Measurements from ENCODE around the gene ALAS1. TPM values are rescaled to one million over a fixed set of nuclear protein-coding genes. Genes with fewer than 3 reads are reported as not detected.

ALAS1 gene
- total and polyA plus RNA-seq, 2 donors (not counting 1 experiment from before 2014, with no cell fraction given): 26.1 to 30.2 TPM

GRCh38 chr3:52262447-52262846 lies 64.5 kb downstream of the ALAS1 start:
- peak overlapping the region in 2 of 5 experiments; percentile 17 to 27 for H3K4me3 ChIP-seq (ENCODE audit: control extremely low read depth in 1 of 5, extremely low read depth in 1 of 5, insufficient read depth in 1 of 5, low read depth in 2 of 5, low read length in 4 of 5)
- ATAC-seq (ENCODE audit: low read depth) (peak; percentile 31), DNase-seq (peak; percentile 36)
- H3K4me1 ChIP-seq (ENCODE audit: control insufficient read depth in 2 of 2, insufficient read depth in 2 of 2, low read length in 2 of 2): peaks cover 23 to 37% of the 10 kb centered on the region in 2 donors
- ChIA-PET POLR2A (interaction anchor here (0.6 to 1.0 kb wide), 2 partner anchors 9 to 67 kb away, joined by 3 to 4 read pairs; no protein-coding TSS in a partner anchor), CTCF (interaction anchor here (0.9 to 1.8 kb wide), 3 partner anchors 9 to 77 kb away, joined by 3 to 4 read pairs (median 4); partner anchors contain the start of gene WDR82)
- H2AFZ ChIP-seq (ENCODE audit: insufficient read depth, low read depth, low read length, poor library complexity, severe bottlenecking): no peak overlapping the region
- no peaks in the 10 kb centered on the region for H3K27me3 ChIP-seq (replicated peaks in 1 of 4; ENCODE audit: control extremely low read depth in 1 of 4, control insufficient read depth in 3 of 4, insufficient read depth in 4 of 4, low read length in 3 of 4)
- H3K9ac ChIP-seq (ENCODE audit: low read length): peak overlapping the region; percentile 28
- H3K27ac ChIP-seq (ENCODE audit: low read length in 2 of 2): peak overlapping the region; percentile 51 to 64
- H3K27me3 Mint-ChIP-seq: no peaks in the 10 kb centered on the region
- H4K20me1 ChIP-seq (ENCODE audit: control insufficient read depth, insufficient read depth, low read length, poor library complexity, severe bottlenecking): peaks cover 54% of the 10 kb centered on the region
- H3K9me3 Mint-ChIP-seq (ENCODE audit: insufficient read depth): no peaks in the 10 kb centered on the region
- intact Hi-C loops (cut with micrococcal nuclease): no loop called here
- H3K36me3 ChIP-seq (replicated peaks in 1 of 2; ENCODE audit: control extremely low read depth in 1 of 2, control insufficient read depth in 1 of 2, extremely low read depth in 1 of 2, insufficient read depth in 2 of 2, low read length in 1 of 2): peaks cover 31 to 92% of the 10 kb centered on the region in 2 experiments
- H3K4me1 Mint-ChIP-seq: peaks cover 38% of the 10 kb centered on the region
- H3K27ac Mint-ChIP-seq: peak overlapping the region; percentile 80
- peak overlapping the region; percentile 53 for H3K4me2 ChIP-seq (replicated peaks; ENCODE audit: low read depth, low read length, poor library complexity, severe bottlenecking)
- peaks cover 98% of the 10 kb centered on the region for H3K79me2 ChIP-seq (ENCODE audit: control insufficient read depth, insufficient read depth, low read length)
- H3K9me3 ChIP-seq (ENCODE audit: control extremely low read depth in 1 of 3, control insufficient read depth in 2 of 3, insufficient read depth in 1 of 3, low read length in 2 of 3): no peaks in the 10 kb centered on the region
- TF ChIP-seq CTCF (IDR thresholded peaks at IDR 0.05): no peak
- no peak for TF ChIP-seq EZH2 (IDR thresholded peaks at IDR 0.05; ENCODE audit: borderline replicate concordance, insufficient read depth, low read depth, low read length, poor library complexity, severe bottlenecking)
- H3K4me3 Mint-ChIP-seq: peak overlapping the region; percentile 57

Other genes with a start within 250 kb of the ALAS1 start
- not detected in 2 replicates for gene GPR62, start 242.8 kb upstream of the ALAS1 start, total RNA-seq
- gene GPR62, start 242.8 kb upstream of the ALAS1 start, polyA plus RNA-seq: not detected in 2 replicates
- gene PCBP4, start 230.7 kb upstream of the ALAS1 start, total RNA-seq: 15.3 TPM in 2 replicates
- 17.7 and 25.6 TPM in 2 replicates for gene PCBP4, start 230.7 kb upstream of the ALAS1 start, polyA plus RNA-seq
- gene ABHD14B, start 224.1 kb upstream of the ALAS1 start, total RNA-seq: 68.7 and 73.9 TPM in 2 replicates
- 50.5 and 62.8 TPM in 2 replicates for gene ABHD14B, start 224.1 kb upstream of the ALAS1 start, polyA plus RNA-seq
- gene ABHD14A, start 223.1 kb upstream of the ALAS1 start, total RNA-seq: 11.9 and 14.0 TPM in 2 replicates
- gene ABHD14A, start 223.1 kb upstream of the ALAS1 start, polyA plus RNA-seq: 15.2 and 28.8 TPM in 2 replicates
- 11.6 and 14.6 TPM in 2 replicates for gene ACY1, start 214.6 kb upstream of the ALAS1 start, total RNA-seq
- gene ACY1, start 214.6 kb upstream of the ALAS1 start, polyA plus RNA-seq: 26.2 and 26.6 TPM in 2 replicates
- gene RPL29, start 202.3 kb upstream of the ALAS1 start, total RNA-seq: 1,460 and 1,552 TPM in 2 replicates
- gene RPL29, start 202.3 kb upstream of the ALAS1 start, polyA plus RNA-seq: 2,693 and 3,787 TPM in 2 replicates
- gene DUSP7, start 141.6 kb upstream of the ALAS1 start, total RNA-seq: 6.9 TPM in 2 replicates
- gene DUSP7, start 141.6 kb upstream of the ALAS1 start, polyA plus RNA-seq: 2.9 and 5.1 TPM in 2 replicates
- 2.4 and 2.8 TPM in 2 replicates for gene POC1A, start 43.7 kb upstream of the ALAS1 start, total RNA-seq
- gene POC1A, start 43.7 kb upstream of the ALAS1 start, polyA plus RNA-seq: 1.4 and 1.7 TPM in 2 replicates
- gene TLR9, start 27.5 kb downstream of the ALAS1 start, total RNA-seq: 16.0 and 21.0 TPM in 2 replicates
- 1.9 and 3.7 TPM in 2 replicates for gene TLR9, start 27.5 kb downstream of the ALAS1 start, polyA plus RNA-seq
- 53.5 and 60.3 TPM in 2 replicates for gene TWF2, start 41.0 kb downstream of the ALAS1 start, total RNA-seq
- gene TWF2, start 41.0 kb downstream of the ALAS1 start, polyA plus RNA-seq: 59.7 and 88.2 TPM in 2 replicates
- 45.0 and 53.6 TPM in 2 replicates for gene PPM1M, start 47.6 kb downstream of the ALAS1 start, total RNA-seq
- gene PPM1M, start 47.6 kb downstream of the ALAS1 start, polyA plus RNA-seq: 42.5 and 65.2 TPM in 2 replicates
- gene WDR82, start 80.5 kb downstream of the ALAS1 start, total RNA-seq: 94.0 and 101 TPM in 2 replicates
- gene WDR82, start 80.5 kb downstream of the ALAS1 start, polyA plus RNA-seq: 27.8 and 46.5 TPM in 2 replicates
- 39.8 and 45.2 TPM in 2 replicates for gene GLYCTK, start 89.7 kb downstream of the ALAS1 start, total RNA-seq
- gene GLYCTK, start 89.7 kb downstream of the ALAS1 start, polyA plus RNA-seq: 34.3 and 46.9 TPM in 2 replicates
- 47.2 and 47.6 TPM in 2 replicates for gene DNAH1, start 118.2 kb downstream of the ALAS1 start, total RNA-seq
- 59.2 and 60.9 TPM in 2 replicates for gene DNAH1, start 118.2 kb downstream of the ALAS1 start, polyA plus RNA-seq
- gene BAP1, start 211.8 kb downstream of the ALAS1 start, total RNA-seq: 91.4 and 94.1 TPM in 2 replicates
- 81.6 and 132 TPM in 2 replicates for gene BAP1, start 211.8 kb downstream of the ALAS1 start, polyA plus RNA-seq
- 23.8 and 24.9 TPM in 2 replicates for gene PHF7, start 212.5 kb downstream of the ALAS1 start, total RNA-seq
- 12.8 and 22.2 TPM in 2 replicates for gene PHF7, start 212.5 kb downstream of the ALAS1 start, polyA plus RNA-seq
- gene SEMA3G, start 246.9 kb downstream of the ALAS1 start, total RNA-seq: 0.27 and 0.42 TPM in 2 replicates
- gene SEMA3G, start 246.9 kb downstream of the ALAS1 start, polyA plus RNA-seq: 0.07 and 0.10 TPM in 2 replicates

Data from B cell (primary cell).